ENCODE measurements around the gene TIMP2. TPM values are rescaled to one million over a fixed set of nuclear protein-coding genes. Genes with fewer than 3 reads are reported as not detected.

Gene TIMP2
- total and polyA plus RNA-seq, 2 donors: 116 to 395 TPM

DNA sequence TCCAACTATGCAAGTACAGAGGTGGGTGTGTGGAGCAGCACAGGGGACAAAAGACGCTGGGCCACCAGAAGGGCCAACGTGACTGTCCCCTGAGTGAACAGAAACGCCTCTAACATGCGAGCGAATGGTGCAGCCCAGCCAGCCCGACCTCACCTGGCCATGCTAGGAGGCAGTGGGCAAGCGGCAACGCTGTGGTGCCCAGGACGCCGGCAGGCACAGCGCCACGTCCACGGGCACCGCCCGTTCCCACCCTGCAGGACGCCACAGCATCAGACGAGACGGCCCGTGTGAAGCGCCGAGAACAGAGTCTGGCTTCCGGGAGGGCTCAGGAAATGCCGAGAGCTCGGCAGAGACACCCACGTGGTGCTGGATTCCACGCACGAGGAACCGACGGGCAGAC is 24.4 kb downstream of the TIMP2 start:
- WGBS: 87% methylated on average over 29 of the region's 29 CpGs

DNA sequence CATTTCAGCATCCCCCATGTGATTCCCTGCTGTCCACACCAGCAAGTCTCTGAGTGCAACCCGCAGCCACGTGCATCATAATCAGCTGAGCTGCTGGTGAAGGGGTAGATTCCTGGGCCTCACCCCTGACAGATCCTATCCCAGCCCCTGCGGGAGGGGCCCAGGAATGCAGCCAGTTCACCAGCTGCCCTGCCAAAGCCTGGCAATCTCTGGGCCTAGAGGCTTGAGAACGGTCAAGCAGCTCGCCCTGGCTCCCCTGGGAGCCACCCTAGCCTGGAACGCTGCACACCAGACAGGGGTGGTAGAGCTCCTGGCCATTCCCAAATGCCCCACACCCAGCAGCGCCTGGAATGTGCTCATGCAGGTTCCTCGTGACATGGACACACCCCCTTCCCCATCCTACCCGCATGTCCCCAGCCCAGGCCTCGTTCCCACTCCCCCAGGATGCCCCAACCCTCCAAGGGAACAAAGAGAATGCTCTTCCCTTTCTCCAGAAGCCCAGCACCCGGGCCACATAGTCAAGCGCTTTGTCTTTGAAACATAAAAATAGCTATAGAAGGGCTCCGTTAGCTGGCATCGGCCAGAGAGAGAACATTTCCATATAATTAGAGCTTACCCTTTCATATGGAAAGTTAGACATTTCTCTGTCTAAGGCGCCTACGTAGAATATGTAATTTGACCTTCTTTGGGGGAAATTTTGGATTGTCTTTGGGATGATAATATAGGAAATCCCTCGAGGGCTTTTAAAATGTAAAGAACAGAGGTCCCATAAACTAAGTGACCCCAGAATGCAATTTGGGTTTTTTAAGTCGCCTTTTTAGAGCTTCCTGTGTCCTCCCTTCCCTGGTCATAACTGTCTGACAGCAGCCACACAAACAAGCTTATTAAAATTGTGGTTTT is 25.6 kb downstream of the TIMP2 start:
- no peaks in the 10 kb centered on the region for H3K36me3 ChIP-seq (ENCODE audit: insufficient read depth)
- H3K4me3 ChIP-seq (ENCODE audit: low read depth, low read length): no peak overlapping the region
- no peaks in the 10 kb centered on the region for H3K4me1 ChIP-seq (ENCODE audit: insufficient read depth)
- no peak for DNase-seq (ENCODE audit: extremely low spot score)
- WGBS: 48% methylated on average over 18 of the region's 18 CpGs
- no peak overlapping the region for H3K27ac ChIP-seq (ENCODE audit: low read depth)

More for the DNA sequence above, 24.4 kb downstream of the TIMP2 start:
- no peaks in the 10 kb centered on the region for H3K36me3 ChIP-seq (ENCODE audit: insufficient read depth)
- no peaks in the 10 kb centered on the region for H3K4me1 ChIP-seq (ENCODE audit: insufficient read depth)
- DNase-seq (ENCODE audit: extremely low spot score): no peak
- no peak overlapping the region for H3K4me3 ChIP-seq (ENCODE audit: low read depth, low read length)
- H3K27ac ChIP-seq (ENCODE audit: low read depth): no peak overlapping the region

GRCh38 chr17:78898947-78899346 is 26.2 kb downstream of the TIMP2 start:
- no peak overlapping the region for H3K4me3 ChIP-seq (ENCODE audit: low read depth, low read length)
- no peaks in the 10 kb centered on the region for H3K36me3 ChIP-seq (ENCODE audit: insufficient read depth)
- 84% methylated on average over 13 of the region's 13 CpGs for WGBS
- H3K27ac ChIP-seq (ENCODE audit: low read depth): no peak overlapping the region
- no peaks in the 10 kb centered on the region for H3K4me1 ChIP-seq (ENCODE audit: insufficient read depth)
- no peak for DNase-seq (ENCODE audit: extremely low spot score)

GRCh38 chr17:78898075-78898836 is 26.9 kb downstream of the TIMP2 start:
- 79% methylated on average over 17 of the region's 17 CpGs for WGBS
- Histone ChIP-seq H3K4me1 (ENCODE audit: insufficient read depth) (no peaks in the 10 kb centered on the region), H3K27ac (ENCODE audit: low read depth) (no peak overlapping the region), H3K36me3 (ENCODE audit: insufficient read depth) (no peaks in the 10 kb centered on the region), H3K4me3 (ENCODE audit: low read depth, low read length) (no peak overlapping the region)
- no peak for DNase-seq (ENCODE audit: extremely low spot score)

DNA sequence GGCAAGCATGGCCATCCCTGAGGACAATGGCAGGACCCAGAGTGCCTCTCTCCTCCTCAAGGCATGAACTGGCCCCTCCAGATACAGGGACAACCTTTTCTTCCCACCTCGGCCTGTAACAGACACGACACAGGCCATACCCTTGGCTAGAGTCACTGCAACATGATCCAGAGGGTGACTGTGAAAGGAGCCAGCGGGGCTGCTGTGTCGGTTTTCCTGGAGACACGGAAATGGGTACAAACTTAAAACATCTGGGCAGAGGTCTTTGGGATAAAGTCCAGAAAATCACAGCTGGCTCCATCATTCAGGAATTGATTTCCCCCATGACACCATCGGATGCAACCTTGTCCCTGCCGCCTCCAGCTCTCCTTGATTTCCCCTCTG is 27.5 kb downstream of the TIMP2 start:
- Histone ChIP-seq H3K4me1 (ENCODE audit: insufficient read depth) (no peaks in the 10 kb centered on the region), H3K36me3 (ENCODE audit: insufficient read depth) (no peaks in the 10 kb centered on the region), H3K27ac (ENCODE audit: low read depth) (no peak overlapping the region), H3K4me3 (ENCODE audit: low read depth, low read length) (no peak overlapping the region)
- DNase-seq (ENCODE audit: extremely low spot score): no peak
- WGBS: 68% methylated on average over 7 of the region's 7 CpGs

- H3K4me1 ChIP-seq (ENCODE audit: insufficient read depth): no peaks in the 10 kb centered on the region
- 84% methylated on average over 34 of the region's 34 CpGs for WGBS
- no peaks in the 10 kb centered on the region for H3K36me3 ChIP-seq (ENCODE audit: insufficient read depth)
- H3K4me3 ChIP-seq (ENCODE audit: low read depth, low read length): no peak overlapping the region
- DNase-seq (ENCODE audit: extremely low spot score): no peak
- no peak overlapping the region for H3K27ac ChIP-seq (ENCODE audit: low read depth)
Measured at GRCh38 chr17:78896834-78897663, 28.1 kb downstream of the TIMP2 start.

DNA sequence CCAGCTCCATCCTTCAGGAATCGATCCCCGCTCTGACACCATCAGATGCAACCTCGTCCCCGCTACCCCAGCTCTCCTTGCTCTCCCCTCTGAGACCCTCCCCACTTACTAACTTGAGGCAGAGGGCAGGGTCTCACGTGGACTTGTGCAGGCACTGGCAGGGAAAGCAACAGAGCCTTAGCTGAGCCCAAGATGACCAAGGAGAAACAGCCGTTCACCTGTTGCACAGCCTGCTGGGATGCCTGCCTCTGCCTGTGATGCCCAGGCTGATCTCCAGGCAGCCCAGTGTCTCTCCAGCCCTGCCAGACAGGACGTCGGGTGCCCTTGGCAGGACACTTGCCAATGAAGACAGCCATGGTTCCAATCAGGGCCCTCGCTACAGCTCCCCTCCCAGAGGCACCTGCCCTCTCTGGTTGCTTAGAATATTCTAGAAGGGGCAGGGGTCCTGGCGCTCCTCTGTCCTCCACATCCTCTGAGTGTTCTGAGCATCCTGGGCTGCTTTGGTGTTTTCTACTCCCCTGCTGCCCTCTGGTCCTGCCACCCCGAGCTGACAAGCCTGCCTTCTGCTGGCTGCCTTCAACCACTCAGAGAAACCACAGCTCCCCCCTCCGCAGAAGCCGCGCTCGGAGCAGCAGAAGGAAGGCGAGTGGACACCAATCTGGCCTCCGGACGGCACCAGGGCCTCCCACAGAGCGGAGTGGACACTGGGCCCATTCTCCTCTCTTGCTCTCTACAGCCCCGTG is 28.9 kb downstream of the TIMP2 start:
- Histone ChIP-seq H3K36me3 (ENCODE audit: insufficient read depth) (no peaks in the 10 kb centered on the region), H3K4me3 (ENCODE audit: low read depth, low read length) (no peak overlapping the region), H3K4me1 (ENCODE audit: insufficient read depth) (no peaks in the 10 kb centered on the region), H3K27ac (ENCODE audit: low read depth) (no peak overlapping the region)
- WGBS: 69% methylated on average over 20 of the region's 20 CpGs
- no peak for DNase-seq (ENCODE audit: extremely low spot score)

- Histone ChIP-seq H3K36me3 (ENCODE audit: insufficient read depth) (no peaks in the 10 kb centered on the region), H3K4me1 (ENCODE audit: insufficient read depth) (no peaks in the 10 kb centered on the region), H3K27ac (ENCODE audit: low read depth) (no peak overlapping the region), H3K4me3 (ENCODE audit: low read depth, low read length) (no peak overlapping the region)
- DNase-seq (ENCODE audit: extremely low spot score): no peak
- WGBS: 38% methylated on average over 5 of the region's 5 CpGs
Measured at GRCh38 chr17:78895322-78895721, 29.9 kb downstream of the TIMP2 start.

DNA sequence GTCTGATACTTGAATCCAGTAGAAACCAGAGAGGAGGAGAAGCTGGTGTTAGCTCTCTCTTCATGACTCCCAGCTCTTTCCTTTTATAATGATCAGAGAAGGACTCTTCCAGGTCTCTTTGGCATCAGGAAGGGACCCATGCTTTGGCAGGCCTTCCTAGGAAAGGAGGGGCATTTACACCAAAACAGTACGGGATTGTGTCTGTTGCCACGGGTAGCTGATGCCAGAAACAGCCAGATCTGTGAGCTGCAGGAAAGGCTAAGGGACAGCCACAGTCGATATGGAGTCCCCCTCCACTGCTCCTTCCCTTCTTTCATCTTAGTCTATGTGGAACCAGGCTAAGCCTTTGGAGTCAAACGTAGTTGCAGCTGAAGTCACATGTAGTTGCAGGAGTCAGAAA is 31.5 kb downstream of the TIMP2 start:
- no peaks in the 10 kb centered on the region for H3K36me3 ChIP-seq (ENCODE audit: insufficient read depth)
- H3K4me1 ChIP-seq (ENCODE audit: insufficient read depth): no peaks in the 10 kb centered on the region
- no peak overlapping the region for H3K27ac ChIP-seq (ENCODE audit: low read depth)
- no peak for DNase-seq (ENCODE audit: extremely low spot score)
- WGBS: 22% methylated on average over 4 of the region's 4 CpGs
- no peak overlapping the region for H3K4me3 ChIP-seq (ENCODE audit: low read depth, low read length)

DNA sequence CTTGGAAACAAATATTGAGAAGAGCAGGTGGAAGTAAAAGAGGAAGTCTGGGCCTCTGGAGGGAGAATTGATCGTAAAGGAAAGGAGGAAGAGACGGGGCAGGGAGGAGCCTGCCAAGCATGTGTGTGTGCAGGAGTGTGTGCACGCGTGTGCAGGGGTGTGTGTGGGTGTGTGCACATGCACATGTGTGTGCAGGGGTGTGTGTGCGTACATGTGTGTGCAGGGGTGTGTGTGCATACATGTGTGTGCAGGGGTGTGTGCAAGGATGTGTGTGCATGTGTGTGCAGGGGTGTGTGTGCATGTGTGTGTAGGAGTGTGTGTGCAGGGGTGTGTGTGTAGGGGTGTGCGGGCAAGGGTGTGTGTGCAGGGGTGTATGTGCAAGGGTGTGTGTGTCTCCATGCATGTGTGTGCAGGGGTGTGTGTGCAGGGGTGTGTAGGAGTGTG is 32.2 kb downstream of the TIMP2 start:
- 81% methylated on average over 6 of the region's 6 CpGs for WGBS
- no peak for DNase-seq (ENCODE audit: extremely low spot score)
- no peak overlapping the region for H3K27ac ChIP-seq (ENCODE audit: low read depth)
- no peaks in the 10 kb centered on the region for H3K4me1 ChIP-seq (ENCODE audit: insufficient read depth)
- no peaks in the 10 kb centered on the region for H3K36me3 ChIP-seq (ENCODE audit: insufficient read depth)
- no peak overlapping the region for H3K4me3 ChIP-seq (ENCODE audit: low read depth, low read length)

DNA sequence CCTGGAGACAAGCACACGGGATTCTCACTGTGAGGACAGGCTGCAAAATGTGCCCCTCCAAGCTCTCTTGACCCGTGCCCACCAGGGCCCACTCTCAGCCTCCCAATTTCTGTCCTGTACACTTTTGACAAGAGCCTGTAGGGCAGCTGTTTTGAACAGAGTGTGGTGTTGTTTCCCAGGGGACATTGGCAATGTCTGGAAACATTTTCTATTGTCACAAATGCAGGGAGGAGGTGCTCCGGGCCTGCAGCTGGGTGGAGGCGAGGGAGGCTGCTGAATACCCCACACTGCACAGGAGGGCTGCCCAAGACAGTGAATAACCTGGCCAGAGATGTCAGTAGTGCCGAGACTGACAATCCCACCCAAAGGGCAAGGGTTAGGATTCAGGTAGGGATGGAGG is 32.7 kb downstream of the TIMP2 start:
- H3K4me1 ChIP-seq (ENCODE audit: insufficient read depth): no peaks in the 10 kb centered on the region
- no peak overlapping the region for H3K4me3 ChIP-seq (ENCODE audit: low read depth, low read length)
- H3K36me3 ChIP-seq (ENCODE audit: insufficient read depth): no peaks in the 10 kb centered on the region
- H3K27ac ChIP-seq (ENCODE audit: low read depth): no peak overlapping the region
- WGBS: 68% methylated on average over 5 of the region's 5 CpGs
- DNase-seq (ENCODE audit: extremely low spot score): no peak

DNA sequence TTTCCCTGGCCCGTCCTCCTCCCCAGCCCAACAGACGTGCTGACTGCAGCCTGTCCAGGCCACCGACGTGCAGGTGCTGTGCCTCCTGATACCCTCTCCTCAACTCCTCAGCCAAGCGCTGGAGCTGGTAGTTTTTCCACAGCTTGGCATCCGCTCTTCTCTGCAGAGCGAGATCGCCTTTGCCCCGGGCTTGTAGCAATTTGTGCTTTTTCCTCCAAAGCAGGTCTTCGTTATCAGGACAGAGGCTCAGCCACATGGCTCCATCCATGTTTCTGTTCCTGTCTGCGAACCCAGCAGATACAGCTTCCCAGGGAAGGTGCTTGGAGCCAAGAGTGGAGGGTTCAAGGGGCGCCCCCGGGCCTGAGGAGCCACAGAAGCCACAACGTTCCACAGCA is 33.1 kb downstream of the TIMP2 start:
- WGBS: 83% methylated on average over 14 of the region's 14 CpGs
- no peak for DNase-seq (ENCODE audit: extremely low spot score)
- H3K4me3 ChIP-seq (ENCODE audit: low read depth, low read length): no peak overlapping the region
- H3K36me3 ChIP-seq (ENCODE audit: insufficient read depth): no peaks in the 10 kb centered on the region
- H3K4me1 ChIP-seq (ENCODE audit: insufficient read depth): no peaks in the 10 kb centered on the region
- H3K27ac ChIP-seq (ENCODE audit: low read depth): no peak overlapping the region
